HG02610 (cell line): ENCODE data around the gene EFHB.
A peak's percentile ranks its signal among the peaks of the same experiment; 100 is the strongest.
"Not testable (repeated sequence)": the region's sequence is repeated elsewhere in the genome, so short reads cannot be mapped to it uniquely, and the experiment has no call there.

Experiments used
- ATAC-seq: cut with Tn5 transposase; IDR thresholded peaks from one replicate; pipeline ENCODE4 v1.9.1; 2021; ENCODE audit warnings: mild to moderate bottlenecking, moderate library complexity; ENCODE audit not compliant: unreplicated experiment

Gene EFHB, protein sequence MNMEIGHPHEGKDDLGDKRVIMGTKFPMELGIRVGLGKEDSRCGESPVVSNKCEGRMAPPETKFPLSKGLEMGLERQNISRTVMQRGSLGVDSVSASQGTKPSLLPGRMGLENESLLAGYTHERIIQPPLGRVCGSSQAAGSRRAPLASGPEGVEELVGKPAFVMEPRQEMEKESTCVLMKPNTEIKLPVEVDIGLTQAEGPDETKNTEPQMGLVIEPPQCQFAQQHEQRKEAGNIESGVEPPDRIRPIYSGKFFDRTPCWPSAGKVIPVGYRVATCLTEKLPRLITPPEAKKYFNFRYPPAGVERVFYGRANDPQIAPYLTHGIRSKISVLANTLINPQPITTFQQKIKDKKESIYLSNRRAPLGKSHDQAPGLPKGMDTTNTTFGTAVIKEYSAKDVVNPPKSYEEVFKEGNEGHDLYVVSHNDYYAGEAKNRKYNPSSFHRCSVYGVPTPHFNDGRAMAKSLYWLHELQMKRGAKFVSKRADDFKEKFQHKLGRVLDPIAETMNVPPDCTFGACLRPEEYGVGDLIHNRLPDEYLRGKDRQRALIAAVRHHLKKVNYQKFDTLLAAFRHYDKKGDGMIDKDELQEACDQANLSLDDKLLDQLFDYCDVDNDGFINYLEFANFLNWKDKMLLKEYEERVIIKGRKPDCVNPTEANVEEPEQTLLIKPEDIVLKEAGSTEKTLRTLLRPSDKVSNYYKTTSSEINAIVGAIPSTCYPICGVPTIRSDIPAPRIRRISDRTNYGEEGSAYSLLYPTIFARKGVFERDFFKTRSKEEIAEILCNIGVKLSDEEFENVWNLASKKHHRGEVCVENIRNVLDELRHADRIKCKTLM

DNA sequence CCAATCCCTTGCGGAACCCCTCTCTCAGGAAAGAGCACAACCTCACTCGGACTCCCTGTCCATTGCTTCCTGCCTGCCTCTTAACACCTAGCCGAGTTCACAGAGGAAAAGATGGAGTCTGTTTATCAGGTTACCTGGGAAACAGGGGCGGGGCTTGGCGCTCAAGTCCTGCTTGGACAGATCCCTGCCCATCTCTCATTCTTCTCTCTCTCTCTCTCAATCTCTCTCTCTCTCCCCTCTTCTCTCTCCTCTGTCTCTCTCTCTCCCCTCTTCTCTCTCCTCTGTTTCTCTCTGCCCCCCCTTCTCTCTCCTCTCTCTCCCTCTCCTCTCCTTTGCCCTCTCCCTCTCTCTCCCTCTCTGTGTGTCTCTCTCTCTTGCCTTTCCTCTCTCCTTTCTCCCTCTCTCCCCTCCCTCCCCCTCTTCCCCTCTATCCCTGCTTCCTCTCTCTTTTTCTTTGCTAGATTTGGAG lies at the start of gene EFHB:
EFHB (minus strand) TSS at position 120 of the 469 bp plus-strand sequence. CDS start 199 bp downstream, outside the sequence.
- no peak for ATAC-seq

DNA sequence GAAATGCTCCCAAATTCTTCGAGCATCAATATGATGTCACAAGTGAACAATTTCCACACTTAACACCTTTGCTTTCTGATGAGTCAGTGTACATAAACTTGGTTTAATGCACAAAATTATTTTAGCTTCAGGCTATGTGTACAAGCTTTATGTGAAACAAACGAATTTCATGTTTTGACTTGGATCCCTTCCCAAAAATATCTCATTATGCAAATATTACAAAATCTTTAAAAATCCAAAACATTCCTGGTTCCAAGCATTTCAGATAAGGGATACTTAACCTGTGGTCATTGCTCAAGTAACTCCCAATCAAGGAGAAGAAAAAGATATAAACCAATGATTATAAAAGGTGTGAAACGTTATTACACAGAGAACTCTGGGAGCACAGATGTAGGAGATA lies 38.0 kb upstream of the EFHB start:
- no peak for ATAC-seq

DNA sequence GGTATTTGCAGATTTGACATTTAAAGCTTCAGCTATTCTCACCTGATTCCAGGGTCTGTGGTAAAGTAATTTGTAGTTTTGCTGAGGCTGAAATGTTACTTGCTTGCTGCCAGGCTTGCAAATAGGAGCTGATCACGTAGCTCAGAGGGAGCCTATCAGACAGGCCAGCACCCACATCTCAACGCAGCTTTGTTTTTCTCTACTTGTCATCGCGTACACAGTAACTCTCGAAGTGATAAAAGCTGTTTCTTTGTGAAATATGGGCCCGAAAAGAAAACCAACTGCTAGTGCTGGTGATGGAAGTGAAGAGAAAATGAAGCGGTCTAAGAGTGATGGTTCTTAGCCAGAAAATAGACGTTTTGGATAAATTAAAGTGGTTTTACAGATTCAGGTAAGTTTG lies 36.3 kb upstream of the EFHB start:
- no peak for ATAC-seq

GRCh38 chr3:19967812-19968211 lies 33.8 kb upstream of the EFHB start:
- ATAC-seq: no peak

GRCh38 chr3:19967208-19967607 lies 33.2 kb upstream of the EFHB start:
- no peak for ATAC-seq

GRCh38 chr3:19961960-19962359 lies 27.9 kb upstream of the EFHB start:
- no peak for ATAC-seq

DNA sequence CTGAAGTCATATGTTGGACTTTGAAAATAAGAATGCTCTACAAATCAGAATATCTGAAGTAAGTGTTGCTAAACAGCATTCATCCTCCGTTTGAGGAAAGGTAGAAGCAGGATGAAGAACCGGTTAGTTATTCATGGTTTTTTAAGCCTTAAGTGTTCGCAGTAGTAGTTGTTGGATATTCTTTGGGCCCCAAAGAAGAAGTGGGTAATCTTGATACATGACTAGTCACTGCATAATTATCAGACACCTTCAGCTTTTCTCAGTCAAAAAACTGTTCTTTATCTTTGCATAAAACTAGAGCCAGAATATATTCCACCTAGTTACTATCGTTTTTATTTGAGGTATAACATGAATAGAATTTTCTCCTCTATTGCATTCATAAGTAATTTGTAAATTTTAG lies 26.7 kb upstream of the EFHB start:
- no peak for ATAC-seq

DNA sequence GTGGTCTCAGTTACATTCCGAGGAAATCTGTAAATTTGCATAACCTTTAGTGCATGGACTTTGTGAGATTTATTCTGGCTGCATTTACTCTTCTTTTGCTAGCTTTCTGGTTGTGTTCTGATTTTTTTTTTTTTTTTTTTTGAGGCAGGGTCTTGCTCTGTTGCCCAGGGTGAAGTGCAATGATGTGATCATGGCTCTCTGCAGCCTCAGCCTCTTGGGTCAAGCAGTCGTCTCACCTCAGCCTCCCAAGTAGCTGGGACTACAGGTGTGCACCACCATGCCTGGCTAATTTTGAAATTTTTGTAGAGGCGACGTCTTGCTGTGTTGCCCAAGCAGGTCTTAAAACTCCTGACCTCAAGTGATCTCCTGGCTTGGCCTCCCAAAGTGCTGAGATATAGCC lies 25.5 kb upstream of the EFHB start:
- ATAC-seq: no peak

DNA sequence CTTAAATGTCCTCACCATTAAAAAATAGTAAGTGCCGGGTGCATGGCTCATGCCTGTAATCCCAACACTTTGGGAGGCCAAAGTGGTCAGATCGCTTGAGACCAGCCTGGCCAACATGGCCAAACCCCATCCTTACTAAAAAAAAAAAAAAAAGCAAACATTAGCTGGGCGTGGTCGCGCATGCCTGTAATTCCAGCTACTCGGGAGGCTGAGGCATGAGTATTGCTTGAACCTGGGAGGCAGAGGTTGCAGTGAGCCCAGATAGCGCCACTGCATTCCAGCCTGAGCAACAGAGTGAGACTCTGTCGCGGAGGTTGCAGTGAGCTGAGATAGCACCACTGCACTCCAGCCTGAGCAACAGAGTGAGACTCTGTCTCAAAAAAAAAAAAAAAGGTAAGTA lies 23.3 kb upstream of the EFHB start:
- not testable (repeated sequence) for ATAC-seq

DNA sequence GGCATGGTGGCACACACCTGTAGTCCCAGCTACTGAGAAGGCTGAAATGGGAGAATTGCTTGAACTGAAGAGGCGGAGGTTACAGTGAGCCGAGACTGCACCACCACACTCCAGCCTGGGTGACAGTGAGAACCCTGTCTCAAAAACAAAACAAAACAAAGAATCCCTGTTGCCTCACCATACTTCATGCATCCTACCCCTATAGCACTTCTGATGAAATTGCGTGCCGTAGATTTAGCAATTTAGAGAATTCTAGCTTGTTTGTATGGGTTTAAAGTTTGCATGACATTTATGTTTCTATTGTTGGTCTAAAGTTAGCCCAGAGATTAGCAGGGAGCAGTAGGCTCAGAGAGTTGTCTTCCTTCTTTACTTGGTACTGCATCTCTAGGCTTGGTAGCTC lies 20.7 kb upstream of the EFHB start:
- ATAC-seq: no peak

DNA sequence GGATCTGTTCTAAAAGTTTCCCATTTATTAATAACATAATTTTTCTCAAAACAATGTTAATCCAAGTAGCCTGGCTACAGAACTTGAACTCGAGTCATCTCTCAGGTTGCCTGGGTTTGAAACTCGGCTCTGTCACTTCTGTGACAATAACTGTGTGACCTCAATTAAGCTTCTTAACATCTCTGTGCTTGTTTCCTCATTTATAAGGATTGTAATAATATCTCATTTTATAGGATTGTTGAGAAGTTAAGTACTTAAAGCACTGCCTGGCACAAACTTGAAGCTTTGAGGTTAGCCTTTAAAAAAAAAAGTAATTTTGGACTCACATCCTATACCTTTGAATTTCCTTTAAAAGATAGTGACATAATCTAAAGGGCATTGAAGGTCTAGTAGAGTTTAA lies 16.3 kb upstream of the EFHB start:
- no peak for ATAC-seq

DNA sequence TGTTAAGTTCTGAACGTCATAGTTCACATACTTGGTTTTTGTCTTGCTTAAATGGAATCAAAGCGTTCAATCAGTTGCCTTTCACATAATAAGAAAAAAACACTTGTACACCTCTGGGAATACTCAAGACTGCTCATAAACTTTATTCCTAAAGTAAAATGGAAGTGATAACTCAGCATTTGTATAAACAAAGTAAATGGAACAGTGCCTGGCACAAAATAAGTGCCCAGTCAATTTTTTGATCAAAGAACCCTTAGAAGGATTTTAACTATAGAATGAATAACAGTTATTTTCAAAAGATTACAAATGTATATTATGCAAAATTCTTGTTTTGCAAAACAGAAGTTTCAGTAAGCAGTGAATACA lies 14.2 kb upstream of the EFHB start:
- ATAC-seq: no peak

- peak; percentile 18 for ATAC-seq
Observed at GRCh38 chr3:19947549-19948225, 13.7 kb upstream of the EFHB start.

- peak; percentile 97 for ATAC-seq
Observed at GRCh38 chr3:19946832-19947548, 13.0 kb upstream of the EFHB start, which contains the start of gene RAB5A. RAB5A (plus strand) TSS chr3:19947097; CDS start chr3:19950899, 3,802 bp downstream.

- peak; percentile 0 for ATAC-seq
Observed at GRCh38 chr3:19945969-19946831, 12.2 kb upstream of the EFHB start.

GRCh38 chr3:19945534-19945933 lies 11.5 kb upstream of the EFHB start:
- ATAC-seq: no peak

DNA sequence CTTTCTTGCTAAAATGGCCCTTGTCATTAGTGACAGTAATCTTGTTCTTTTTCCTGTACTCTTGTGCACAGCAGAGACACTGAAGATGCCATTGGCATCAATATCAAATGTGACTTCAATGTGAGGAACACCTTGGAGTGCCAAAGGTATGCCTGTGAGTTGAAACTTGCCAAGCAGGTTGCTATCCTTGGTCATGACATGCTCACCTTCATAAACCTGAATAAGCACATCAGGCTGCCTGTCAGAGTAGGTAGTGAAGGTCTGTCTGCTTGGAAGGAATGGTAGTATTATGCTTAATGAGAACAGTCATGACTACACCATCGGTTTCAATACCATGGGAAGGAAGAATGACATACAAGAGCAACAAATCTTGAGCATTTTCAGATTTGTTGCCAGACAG lies 6.6 kb upstream of the EFHB start:
- ATAC-seq: no peak

GRCh38 chr3:19938295-19938627 lies 4.2 kb upstream of the EFHB start:
- ATAC-seq: no peak

- no peak for ATAC-seq
Observed at GRCh38 chr3:19937459-19938294, 3.7 kb upstream of the EFHB start.
